HEK293 (cell line): ENCODE data around the gene GPR35.

ENCODE experiments used
- CTCF ChIA-PET: fragments of 350-600 bp; formaldehyde crosslinking; extraction: SDS; loops from one replicate; lab custom pipeline; 2021; ENCODE audit warnings: antibody characterized with exemption; lab: Yijun Ruan, JAX
- POLR2A ChIA-PET: fragments of 300-600 bp; formaldehyde crosslinking; extraction: SDS; loops from one replicate; lab custom pipeline; 2020; ENCODE audit warnings: antibody characterized with exemption, inconsistent platforms; lab: Yijun Ruan, JAX
- H3K27ac ChIP-seq: fragments of 200-500 bp; sonication (Bioruptor generic); 2 replicates; pipeline ENCODE4 v1.5.1; 2014; ENCODE audit warnings: low read depth, low read length, control low read depth, inconsistent platforms; ENCODE audit errors: extremely low read depth
- H3K36me3 ChIP-seq, 2 experiments: fragments of 200-500 bp in 1 of 2; sonication (Bioruptor generic) in 1 of 2; 1 replicate in 1 of 2; 2 replicates in 1 of 2; pipeline ENCODE4 v1.5.1; 2014 to 2017; ENCODE audit warnings: inconsistent platforms in 2 of 2, low read length in 2 of 2; ENCODE audit not compliant: control insufficient read depth in 2 of 2, insufficient read depth in 1 of 2
- H3K4me1 ChIP-seq: fragments of 200-500 bp; sonication (Bioruptor generic); 2 replicates; pipeline ENCODE4 v1.5.1; 2014; ENCODE audit warnings: mild to moderate bottlenecking, low read length, inconsistent platforms; ENCODE audit not compliant: control insufficient read depth, insufficient read depth
- H3K4me3 ChIP-seq: 2 replicates; pipeline ENCODE4 v1.5.1; 2011; ENCODE audit warnings: low read depth, mild to moderate bottlenecking, control low read depth, low read length, moderate library complexity
- H3K9me3 ChIP-seq: fragments of 200-500 bp; sonication (Bioruptor generic); 2 replicates; pipeline ENCODE4 v1.5.1; 2014; ENCODE audit warnings: low read depth, low read length, inconsistent platforms; ENCODE audit not compliant: control insufficient read depth, insufficient read depth
- AEBP2 ChIP-seq: fragments of 450-650 bp; formaldehyde crosslinking; IDR thresholded peaks from 2 replicates; pipeline ENCODE4 v1.5.1; 2016; ENCODE audit warnings: missing biosample characterization, missing genetic modification characterization, borderline replicate concordance
- EGR2 ChIP-seq: fragments of 450-650 bp; formaldehyde crosslinking; IDR thresholded peaks from 2 replicates; pipeline ENCODE4 v1.5.1; 2016; ENCODE audit warnings: low read depth, missing biosample characterization, missing genetic modification characterization
- HOXA7 ChIP-seq: sonication (generic); formaldehyde crosslinking; IDR thresholded peaks from 2 replicates; pipeline ENCODE4 v1.8.1; 2022; ENCODE audit warnings: missing genetic modification reagents, borderline replicate concordance
- HOXC10 ChIP-seq: sonication (generic); formaldehyde crosslinking; IDR thresholded peaks from 2 replicates; pipeline ENCODE4 v1.8.1; 2023; ENCODE audit warnings: mild to moderate bottlenecking, missing genetic modification reagents
- KLF1 ChIP-seq: fragments of 450-650 bp; formaldehyde crosslinking; IDR thresholded peaks from 2 replicates; pipeline ENCODE4 v1.5.1; 2016; ENCODE audit warnings: missing biosample characterization, missing genetic modification characterization
- KLF17 ChIP-seq: fragments of 450-650 bp; formaldehyde crosslinking; IDR thresholded peaks from 2 replicates; pipeline ENCODE4 v1.5.1; 2016; ENCODE audit warnings: missing biosample characterization, missing genetic modification characterization
- KLF8 ChIP-seq: fragments of 450-650 bp; formaldehyde crosslinking; IDR thresholded peaks from 2 replicates; pipeline ENCODE4 v1.5.1; 2016; ENCODE audit warnings: missing biosample characterization, missing genetic modification characterization
- MYNN ChIP-seq: fragments of 450-650 bp; formaldehyde crosslinking; IDR thresholded peaks from 2 replicates; pipeline ENCODE4 v1.5.1; 2016; ENCODE audit warnings: missing biosample characterization, missing genetic modification characterization, borderline replicate concordance
- PBX3 ChIP-seq: sonication (generic); formaldehyde crosslinking; IDR thresholded peaks from 2 replicates; pipeline ENCODE4 v1.8.1; 2022; ENCODE audit warnings: mild to moderate bottlenecking, moderate library complexity, missing genetic modification reagents
- SCRT1 ChIP-seq: fragments of 450-650 bp; formaldehyde crosslinking; IDR thresholded peaks from 2 replicates; pipeline ENCODE4 v1.5.1; 2016; ENCODE audit warnings: missing biosample characterization, missing genetic modification characterization, borderline replicate concordance
- SCRT2 ChIP-seq: fragments of 450-650 bp; formaldehyde crosslinking; IDR thresholded peaks from 2 replicates; pipeline ENCODE4 v1.5.1; 2016; ENCODE audit warnings: missing biosample characterization, missing genetic modification characterization
- SETDB1 ChIP-seq: IDR thresholded peaks from one replicate; pipeline ENCODE4 v1.6.1; 2017; ENCODE audit warnings: mild to moderate bottlenecking, low read length, moderate library complexity, mixed read lengths; ENCODE audit not compliant: insufficient read length
- SP3 ChIP-seq: fragments of 450-650 bp; formaldehyde crosslinking; IDR thresholded peaks from 2 replicates; pipeline ENCODE4 v1.5.1; 2016; ENCODE audit warnings: missing biosample characterization, missing genetic modification characterization
- SP7 ChIP-seq: fragments of 450-650 bp; formaldehyde crosslinking; IDR thresholded peaks from 2 replicates; pipeline ENCODE4 v1.5.1; 2016; ENCODE audit warnings: missing biosample characterization, missing genetic modification characterization
- ZBTB1 ChIP-seq: fragments of 450-650 bp; formaldehyde crosslinking; IDR thresholded peaks from 2 replicates; pipeline ENCODE4 v1.5.1; 2016; ENCODE audit warnings: missing biosample characterization, missing genetic modification characterization
- ZBTB17 ChIP-seq: fragments of 450-650 bp; formaldehyde crosslinking; IDR thresholded peaks from 2 replicates; pipeline ENCODE4 v1.5.1; 2016; ENCODE audit warnings: missing biosample characterization, missing genetic modification characterization
- ZBTB48 ChIP-seq: fragments of 450-650 bp; formaldehyde crosslinking; IDR thresholded peaks from 2 replicates; pipeline ENCODE4 v1.5.1; 2016; ENCODE audit warnings: missing biosample characterization, missing genetic modification characterization
- ZFP69B ChIP-seq: fragments of 450-650 bp; formaldehyde crosslinking; IDR thresholded peaks from 2 replicates; pipeline ENCODE4 v1.5.1; 2016; ENCODE audit warnings: missing biosample characterization, missing genetic modification characterization
- ZIC2 ChIP-seq: fragments of 450-650 bp; formaldehyde crosslinking; IDR thresholded peaks from 2 replicates; pipeline ENCODE4 v1.5.1; 2016; ENCODE audit warnings: missing biosample characterization, missing genetic modification characterization
- ZNF184 ChIP-seq: fragments of 450-650 bp; IDR thresholded peaks from 2 replicates; pipeline ENCODE4 v1.5.1; 2018; ENCODE audit warnings: missing biosample characterization, mild to moderate bottlenecking, missing genetic modification characterization
- ZNF2 ChIP-seq: fragments of 450-650 bp; formaldehyde crosslinking; IDR thresholded peaks from 2 replicates; pipeline ENCODE4 v1.5.1; 2016; ENCODE audit warnings: missing biosample characterization, missing genetic modification characterization
- ZNF266 ChIP-seq: fragments of 450-650 bp; formaldehyde crosslinking; IDR thresholded peaks from 2 replicates; pipeline ENCODE4 v1.5.1; 2016; ENCODE audit warnings: missing biosample characterization, missing genetic modification characterization, low read depth
- ZNF544 ChIP-seq: fragments of 450-650 bp; formaldehyde crosslinking; IDR thresholded peaks from 2 replicates; pipeline ENCODE4 v1.5.0; 2017; ENCODE audit warnings: missing biosample characterization, missing genetic modification characterization
- ZNF639 ChIP-seq: fragments of 450-650 bp; formaldehyde crosslinking; IDR thresholded peaks from 2 replicates; pipeline ENCODE4 v1.5.1; 2016; ENCODE audit warnings: missing biosample characterization, missing genetic modification characterization
- ZSCAN30 ChIP-seq: fragments of 450-650 bp; IDR thresholded peaks from 2 replicates; pipeline ENCODE4 v1.5.1; 2018; ENCODE audit warnings: missing biosample characterization, mild to moderate bottlenecking, missing genetic modification characterization, moderate library complexity
- TF ChIP-seq, protein P1 (sequence below): fragments of 450-650 bp; formaldehyde crosslinking; IDR thresholded peaks from 2 replicates; pipeline ENCODE4 v1.5.1; 2016; ENCODE audit warnings: missing biosample characterization, missing genetic modification characterization
- TF ChIP-seq, protein P2 (sequence below): fragments of 450-650 bp; formaldehyde crosslinking; IDR thresholded peaks from 2 replicates; pipeline ENCODE4 v1.5.1; 2016; ENCODE audit warnings: missing biosample characterization, missing genetic modification characterization

The GPR35 gene

DNA sequence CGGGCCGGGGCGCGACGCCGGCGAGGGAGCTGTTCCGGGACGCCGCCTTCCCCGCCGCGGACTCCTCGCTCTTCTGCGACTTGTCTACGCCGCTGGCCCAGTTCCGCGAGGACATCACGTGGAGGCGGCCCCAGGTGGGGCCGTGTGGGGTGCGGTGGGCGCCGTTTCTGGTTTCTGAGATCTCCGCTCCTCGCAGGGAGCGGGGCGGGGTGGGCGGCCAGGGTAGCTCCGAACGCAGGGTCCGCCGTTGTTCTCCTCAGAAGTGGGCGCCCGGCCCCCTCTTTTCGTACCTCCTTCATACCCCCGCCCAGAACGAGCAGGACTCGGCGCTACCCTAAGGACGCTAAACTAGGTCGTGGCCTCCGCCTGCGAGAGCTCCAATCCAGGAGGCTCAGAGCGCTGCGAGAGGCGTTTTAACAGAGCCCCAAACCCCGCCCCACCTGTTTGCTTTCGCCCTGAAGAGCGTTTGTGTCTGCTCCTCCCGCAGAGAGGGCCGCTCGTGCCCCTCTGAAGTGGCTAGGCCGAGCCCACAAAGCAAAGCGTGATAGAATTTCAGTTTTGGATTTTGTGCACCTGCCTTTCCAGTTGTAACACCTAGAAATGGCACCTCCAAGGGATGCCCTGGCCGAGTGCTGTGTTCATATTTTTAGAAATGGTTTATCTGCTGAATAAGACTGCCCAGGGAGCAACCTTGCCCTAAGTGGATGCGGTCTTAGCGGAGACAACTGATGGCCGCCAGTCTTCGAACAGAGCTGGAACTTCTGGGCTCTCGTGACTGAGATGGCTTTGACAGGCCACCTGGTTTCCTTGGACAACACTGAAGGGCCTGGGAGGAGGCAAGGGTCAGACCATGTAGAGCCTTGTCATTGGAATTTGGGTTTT, 38.1 kb upstream of the GPR35 start:
- Histone ChIP-seq H3K4me3 (peak overlapping the region; percentile 97), H3K27ac (peak overlapping the region; percentile 47), H3K4me1 (peaks cover 13% of the 10 kb centered on the region), H3K9me3 (no peaks in the 10 kb centered on the region), H3K36me3 (peaks cover 0 to 44% of the 10 kb centered on the region in 2 experiments; a peak in 1 of 3 replicates)
- ChIA-PET POLR2A (interaction anchor here (0.6 to 3.3 kb wide), 14 partner anchors 10 to 1050 kb away, joined by 3 to 53 read pairs (median 6); partner anchors contain the start of genes ATG4B and DUSP28), CTCF (interaction anchor here (0.6 to 5.5 kb wide), 9 partner anchors 12 to 251 kb away, joined by 3 to 34 read pairs (median 4); no protein-coding TSS in a partner anchor)
- TF ChIP-seq PBX3 (CRISPR knock-in tag) (peak; percentile 53; the same call in 1 of the 2 replicates), ZNF266 (no peak), SCRT1 (tag by site-specific recombination) (peak; percentile 76), SETDB1 (no peak), ZNF2 (no peak), ZBTB48 (tag by site-specific recombination) (no peak), MYNN (tag by site-specific recombination) (no peak), KLF1 (tag by site-specific recombination) (0 out of 2 replicates have a peak, but pooled peaks have one; percentile 30), ZNF639 (tag by site-specific recombination) (0 out of 2 replicates have a peak, but pooled peaks have one; percentile 29), HOXC10 (CRISPR knock-in tag) (no peak), ZBTB17 (tag by site-specific recombination) (peak; percentile 50), ZNF544 (no peak), KLF8 (peak; percentile 59; the same call in 1 of the 2 replicates), ZSCAN30 (tag by site-specific recombination) (peak; percentile 47; the same call in 1 of the 2 replicates), ZBTB1 (tag by site-specific recombination) (no peak), ZNF184 (tag by site-specific recombination) (no peak), HOXA7 (no peak), SP7 (tag by site-specific recombination) (no peak), AEBP2 (tag by site-specific recombination) (no peak), KLF17 (tag by site-specific recombination) (no peak), ZFP69B (tag by site-specific recombination) (peak; percentile 73), SCRT2 (tag by site-specific recombination) (peak; percentile 95), SP3 (tag by site-specific recombination) (peak; percentile 20; the same call in 1 of the 2 replicates), EGR2 (tag by site-specific recombination) (peak; percentile 48; the same call in 1 of the 2 replicates), ZIC2 (tag by site-specific recombination) (no peak; the same call in 1 of the 2 replicates)
- TF ChIP-seq, protein P1, sequence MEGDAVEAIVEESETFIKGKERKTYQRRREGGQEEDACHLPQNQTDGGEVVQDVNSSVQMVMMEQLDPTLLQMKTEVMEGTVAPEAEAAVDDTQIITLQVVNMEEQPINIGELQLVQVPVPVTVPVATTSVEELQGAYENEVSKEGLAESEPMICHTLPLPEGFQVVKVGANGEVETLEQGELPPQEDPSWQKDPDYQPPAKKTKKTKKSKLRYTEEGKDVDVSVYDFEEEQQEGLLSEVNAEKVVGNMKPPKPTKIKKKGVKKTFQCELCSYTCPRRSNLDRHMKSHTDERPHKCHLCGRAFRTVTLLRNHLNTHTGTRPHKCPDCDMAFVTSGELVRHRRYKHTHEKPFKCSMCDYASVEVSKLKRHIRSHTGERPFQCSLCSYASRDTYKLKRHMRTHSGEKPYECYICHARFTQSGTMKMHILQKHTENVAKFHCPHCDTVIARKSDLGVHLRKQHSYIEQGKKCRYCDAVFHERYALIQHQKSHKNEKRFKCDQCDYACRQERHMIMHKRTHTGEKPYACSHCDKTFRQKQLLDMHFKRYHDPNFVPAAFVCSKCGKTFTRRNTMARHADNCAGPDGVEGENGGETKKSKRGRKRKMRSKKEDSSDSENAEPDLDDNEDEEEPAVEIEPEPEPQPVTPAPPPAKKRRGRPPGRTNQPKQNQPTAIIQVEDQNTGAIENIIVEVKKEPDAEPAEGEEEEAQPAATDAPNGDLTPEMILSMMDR, result peak; percentile 38; the same call in 1 of the 2 replicates
- TF ChIP-seq, protein P2, sequence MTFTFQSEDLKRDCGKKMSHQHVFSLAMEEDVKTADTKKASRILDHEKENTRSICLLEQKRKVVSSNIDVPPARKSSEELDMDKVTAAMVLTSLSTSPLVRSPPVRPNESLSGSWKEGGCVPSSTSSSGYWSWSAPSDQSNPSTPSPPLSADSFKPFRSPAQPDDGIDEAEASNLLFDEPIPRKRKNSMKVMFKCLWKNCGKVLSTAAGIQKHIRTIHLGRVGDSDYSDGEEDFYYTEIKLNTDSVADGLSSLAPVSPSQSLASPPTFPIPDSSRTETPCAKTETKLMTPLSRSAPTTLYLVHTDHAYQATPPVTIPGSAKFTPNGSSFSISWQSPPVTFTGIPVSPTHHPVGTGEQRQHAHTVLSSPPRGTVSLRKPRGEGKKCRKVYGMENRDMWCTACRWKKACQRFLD, result no peak
